Loucy (cell line): ENCODE data around the gene NXNL1.

ENCODE experiments used
- H2AFZ ChIP-seq: fragments of 200-600 bp; sonication (generic); 2 replicates; pipeline ENCODE4 v1.6.0; 2016; ENCODE audit warnings: antibody characterized with exemption, mild to moderate bottlenecking, low read length, moderate library complexity
- H3F3A ChIP-seq: fragments of 200-600 bp; 2 replicates; pipeline ENCODE4 v1.6.0; 2016; ENCODE audit warnings: antibody characterized with exemption, low read depth, mild to moderate bottlenecking
- H3K27me3 ChIP-seq: fragments of 200-600 bp; sonication (generic); 2 replicates; pipeline ENCODE4 v1.6.1; 2014; ENCODE audit warnings: low read length, mild to moderate bottlenecking; ENCODE audit not compliant: insufficient read depth, poor library complexity, severe bottlenecking
- H3K36me3 ChIP-seq: fragments of 200-600 bp; sonication (generic); 2 replicates; pipeline ENCODE4 v1.6.1; 2016; ENCODE audit warnings: low read length; ENCODE audit not compliant: insufficient read depth
- H3K4me1 ChIP-seq: fragments of 200-600 bp; sonication (generic); 2 replicates; pipeline ENCODE4 v1.5.1; 2014; ENCODE audit warnings: low read length, mild to moderate bottlenecking; ENCODE audit not compliant: insufficient read depth, poor library complexity, severe bottlenecking
- H3K4me2 ChIP-seq: fragments of 200-600 bp; sonication (generic); 2 replicates; pipeline ENCODE4 v1.6.0; 2014; ENCODE audit warnings: antibody characterized with exemption, low read length, low read depth, mild to moderate bottlenecking; ENCODE audit not compliant: poor library complexity, severe bottlenecking
- H3K4me3 ChIP-seq: fragments of 200-600 bp; sonication (generic); 2 replicates; pipeline ENCODE4 v1.5.1; 2014; ENCODE audit warnings: low read length, mild to moderate bottlenecking, mixed read lengths; ENCODE audit not compliant: poor library complexity, severe bottlenecking
- H3K79me2 ChIP-seq: fragments of 200-600 bp; sonication (generic); 2 replicates; pipeline ENCODE4 v1.6.1; 2014; ENCODE audit warnings: low read length; ENCODE audit not compliant: insufficient read depth
- H3K9ac ChIP-seq: fragments of 200-600 bp; sonication (generic); 2 replicates; pipeline ENCODE4 v1.6.0; 2014; ENCODE audit warnings: mild to moderate bottlenecking, low read depth, low read length, moderate library complexity; ENCODE audit not compliant: poor library complexity, severe bottlenecking
- H3K9me2 ChIP-seq: fragments of 200-600 bp; sonication (generic); replicated peaks from 2 replicates; pipeline ENCODE4 v1.6.1; 2016; ENCODE audit warnings: low read depth, low read length, mixed read lengths
- H3K9me3 ChIP-seq: fragments of 200-600 bp; sonication (generic); 2 replicates; pipeline ENCODE4 v1.6.1; 2014; ENCODE audit warnings: mild to moderate bottlenecking, antibody characterized with exemption, low read length, low read depth; ENCODE audit not compliant: insufficient read depth
- H4K20me1 ChIP-seq: fragments of 200-600 bp; sonication (generic); 2 replicates; pipeline ENCODE4 v1.6.0; 2014; ENCODE audit warnings: antibody characterized with exemption, low read length, mild to moderate bottlenecking; ENCODE audit not compliant: insufficient read depth, poor library complexity, severe bottlenecking
- CTCF ChIP-seq: fragments of 200-600 bp; sonication (generic); conservative IDR thresholded peaks from 2 replicates; pipeline ENCODE4 v1.5.1; 2014; ENCODE audit warnings: mild to moderate bottlenecking, antibody characterized with exemption, low read length
- EZH2phosphoT487 ChIP-seq: fragments of 200-600 bp; IDR thresholded peaks from 2 replicates; pipeline ENCODE4 v1.6.1; 2018; ENCODE audit warnings: antibody characterized with exemption, mild to moderate bottlenecking, moderate library complexity, borderline replicate concordance

The NXNL1 gene

GRCh38 chr19:17456127-17456526 is 4.6 kb downstream of the NXNL1 start:
- Histone ChIP-seq H3K4me2 (no peak overlapping the region), H4K20me1 (no peaks in the 10 kb centered on the region), H3F3A (no peaks in the 10 kb centered on the region), H3K9me2 (no peaks in the 10 kb centered on the region), H3K9ac (no peak overlapping the region), H3K4me1 (peaks cover 1% of the 10 kb centered on the region), H3K9me3 (no peaks in the 10 kb centered on the region), H3K36me3 (no peaks in the 10 kb centered on the region), H3K4me3 (no peak overlapping the region), H3K27me3 (no peaks in the 10 kb centered on the region), H3K79me2 (no peaks in the 10 kb centered on the region), H2AFZ (no peak overlapping the region)
- TF ChIP-seq CTCF (no peak), EZH2phosphoT487 (no peak)

GRCh38 chr19:17455308-17456123 is 5.2 kb downstream of the NXNL1 start:
- Histone ChIP-seq H3K4me2 (no peak overlapping the region), H3K9me2 (no peaks in the 10 kb centered on the region), H3K79me2 (no peaks in the 10 kb centered on the region), H3F3A (no peaks in the 10 kb centered on the region), H4K20me1 (no peaks in the 10 kb centered on the region), H3K4me1 (peaks cover 7% of the 10 kb centered on the region), H3K27me3 (no peaks in the 10 kb centered on the region), H2AFZ (no peak overlapping the region), H3K36me3 (no peaks in the 10 kb centered on the region), H3K9ac (no peak overlapping the region), H3K4me3 (no peak overlapping the region), H3K9me3 (no peaks in the 10 kb centered on the region)
- TF ChIP-seq EZH2phosphoT487 = no peak
- TF ChIP-seq CTCF = no peak

GRCh38 chr19:17454576-17455071 is 6.1 kb downstream of the NXNL1 start:
- no peak for TF ChIP-seq EZH2phosphoT487
- TF ChIP-seq CTCF = no peak
- H3K79me2 ChIP-seq = no peaks in the 10 kb centered on the region
- H4K20me1 ChIP-seq = no peaks in the 10 kb centered on the region
- no peak overlapping the region for H3K9ac ChIP-seq
- H3K4me1 ChIP-seq = peaks cover 12% of the 10 kb centered on the region
- no peaks in the 10 kb centered on the region for H3K36me3 ChIP-seq
- peaks cover 4% of the 10 kb centered on the region; the same call in 1 of the 2 replicates for H3F3A ChIP-seq
- H3K27me3 ChIP-seq = no peaks in the 10 kb centered on the region
- no peak overlapping the region for H3K4me2 ChIP-seq
- H3K9me3 ChIP-seq = no peaks in the 10 kb centered on the region
- no peaks in the 10 kb centered on the region for H3K9me2 ChIP-seq
- no peak overlapping the region for H3K4me3 ChIP-seq
- no peak overlapping the region for H2AFZ ChIP-seq
